ENCODE measurements around the gene JMJD1C. TPM values are rescaled to one million over a fixed set of nuclear protein-coding genes. Genes with fewer than 3 reads are reported as not detected.

Gene JMJD1C
- total RNA-seq, 2 experiments from 2014 or later: 99.2 to 118 TPM

DNA sequence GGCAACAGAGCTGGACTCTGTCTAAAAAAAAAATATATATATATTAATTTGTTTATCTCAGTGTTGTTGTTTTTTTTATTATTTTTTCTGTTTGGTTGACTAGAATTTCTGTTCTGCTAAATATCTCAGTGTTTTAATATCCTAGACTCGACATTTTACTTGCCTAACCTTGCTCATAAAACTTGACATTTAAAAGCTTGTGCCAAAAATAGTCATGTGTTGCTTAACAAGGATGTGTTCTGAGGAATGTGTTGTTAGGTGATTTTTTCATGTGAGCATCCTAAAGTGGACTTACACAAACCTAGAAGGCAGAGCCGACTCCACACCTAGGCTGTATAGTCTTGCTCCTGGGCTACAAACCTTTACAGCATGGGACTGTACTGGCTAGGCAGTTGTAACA lies 309.5 kb downstream of the JMJD1C start:
- no peak overlapping the region for H3K4me3 ChIP-seq (ENCODE audit: low read depth, low read length, poor library complexity, severe bottlenecking)
- H3K36me3 ChIP-seq (ENCODE audit: insufficient read depth, low read length): peaks cover 42% of the 10 kb centered on the region
- no TSS peak for BruUV-seq (replicated peaks)
- 0 out of 2 replicates have a peak, but pooled peaks cover 12% of the 10 kb centered on the region for H4K20me1 ChIP-seq (ENCODE audit: insufficient read depth, low read length)
- intact Hi-C loops (cut with micrococcal nuclease; ENCODE audit: unreplicated experiment): loop anchor here (5.0 to 10.0 kb wide), 4 partner anchors 149 to 721 kb away; partner anchors contain the start of gene EGR2
- H3K9me3 ChIP-seq (ENCODE audit: low read length): no peaks in the 10 kb centered on the region
- CTCF ChIA-PET (ENCODE audit: unreplicated experiment): interaction anchor here (2.1 kb wide), 1 partner anchor 10 kb away, joined by 5 read pairs; no protein-coding TSS in a partner anchor
- no peaks in the 10 kb centered on the region for H3K4me1 ChIP-seq (ENCODE audit: insufficient read depth, low read length, poor library complexity, severe bottlenecking)
- no peak overlapping the region for H3K27ac ChIP-seq (ENCODE audit: low read depth, low read length, poor library complexity, severe bottlenecking)
- no peaks in the 10 kb centered on the region for H3K79me2 ChIP-seq (ENCODE audit: insufficient read depth, low read depth, low read length)
- H3K9me2 ChIP-seq (ENCODE audit: insufficient read depth, low read length): no peaks in the 10 kb centered on the region
- no peak for DNase-seq (ENCODE audit: low spot score)
- TF ChIP-seq EZH2phosphoT487 (IDR thresholded peaks at IDR 0.05; ENCODE audit: borderline replicate concordance, low read depth, low read length) (no peak), CTCF (conservative IDR thresholded peaks at IDR 0.05; ENCODE audit: low read length) (no peak)
- H2AFZ ChIP-seq (ENCODE audit: low read length): no peak overlapping the region
- H3K4me2 ChIP-seq (ENCODE audit: low read length): no peak overlapping the region
- POLR2A ChIA-PET: interaction anchor here (0.6 to 1.9 kb wide), 7 partner anchors 11 to 539 kb away, joined by 3 to 9 read pairs (median 6); no protein-coding TSS in a partner anchor

- no peak for DNase-seq (ENCODE audit: low spot score)
- Histone ChIP-seq H3K36me3 (ENCODE audit: insufficient read depth, low read length) (peaks cover 49% of the 10 kb centered on the region), H3K4me1 (ENCODE audit: insufficient read depth, low read length, poor library complexity, severe bottlenecking) (no peaks in the 10 kb centered on the region), H3K27ac (ENCODE audit: low read depth, low read length, poor library complexity, severe bottlenecking) (no peak overlapping the region), H4K20me1 (ENCODE audit: insufficient read depth, low read length) (0 out of 2 replicates have a peak, but pooled peaks cover 12% of the 10 kb centered on the region), H3K79me2 (ENCODE audit: insufficient read depth, low read depth, low read length) (no peaks in the 10 kb centered on the region), H3K9me2 (ENCODE audit: insufficient read depth, low read length) (no peaks in the 10 kb centered on the region), H3K4me2 (ENCODE audit: low read length) (no peak overlapping the region), H2AFZ (ENCODE audit: low read length) (no peak overlapping the region), H3K4me3 (ENCODE audit: low read depth, low read length, poor library complexity, severe bottlenecking) (no peak overlapping the region), H3K9me3 (ENCODE audit: low read length) (no peaks in the 10 kb centered on the region)
- ChIA-PET POLR2A (interaction anchor here (1.2 to 1.9 kb wide), 3 partner anchors 10 to 21 kb away, joined by 3 to 9 read pairs (median 6); no protein-coding TSS in a partner anchor), CTCF (ENCODE audit: unreplicated experiment) (no interaction called here)
- no peak for TF ChIP-seq EZH2phosphoT487 (IDR thresholded peaks at IDR 0.05; ENCODE audit: borderline replicate concordance, low read depth, low read length)
- no peak for TF ChIP-seq CTCF (conservative IDR thresholded peaks at IDR 0.05; ENCODE audit: low read length)
- intact Hi-C loops (cut with micrococcal nuclease; ENCODE audit: unreplicated experiment): loop anchor here (5.0 to 10.0 kb wide), 4 partner anchors 148 to 721 kb away; partner anchors contain the start of gene EGR2
- BruUV-seq (replicated peaks): no TSS peak
Measured at GRCh38 chr10:63155388-63156020, 310.3 kb downstream of the JMJD1C start.
